ENCODE measurements around the gene TPRG1. TPM values are rescaled to one million over a fixed set of nuclear protein-coding genes. Genes with fewer than 3 reads are reported as not detected.
A peak's percentile ranks its signal among the peaks of the same experiment; 100 is the strongest.

TPRG1 gene
- total and polyA plus RNA-seq, 7 donors: 0.78 to 24.5 (median 9.9) TPM

- ATAC-seq: peak in 3 of 4 donors; percentile 73 to 84 (median 76)
- Histone ChIP-seq H3K4me3 (no peak overlapping the region), H3K36me3 (ENCODE audit: insufficient read depth in 1 of 2, low read depth in 1 of 2) (peaks cover 0 to 7% of the 10 kb centered on the region in 2 donors), H3K9me3 (peaks cover 18% of the 10 kb centered on the region), H3K4me1 (no peaks in the 10 kb centered on the region), H3K27me3 (ENCODE audit: insufficient read depth in 3 of 3, low read length in 2 of 3) (no peaks in the 10 kb centered on the region), H3K27ac (no peak overlapping the region)
- WGBS, 3 donors: 80 to 94% (median 85%) methylated on average over 5 of the region's 5 CpGs
- intact Hi-C loops (cut with DNase I): no loop called here
- DNase-seq: no peak
- TF ChIP-seq, protein P1, sequence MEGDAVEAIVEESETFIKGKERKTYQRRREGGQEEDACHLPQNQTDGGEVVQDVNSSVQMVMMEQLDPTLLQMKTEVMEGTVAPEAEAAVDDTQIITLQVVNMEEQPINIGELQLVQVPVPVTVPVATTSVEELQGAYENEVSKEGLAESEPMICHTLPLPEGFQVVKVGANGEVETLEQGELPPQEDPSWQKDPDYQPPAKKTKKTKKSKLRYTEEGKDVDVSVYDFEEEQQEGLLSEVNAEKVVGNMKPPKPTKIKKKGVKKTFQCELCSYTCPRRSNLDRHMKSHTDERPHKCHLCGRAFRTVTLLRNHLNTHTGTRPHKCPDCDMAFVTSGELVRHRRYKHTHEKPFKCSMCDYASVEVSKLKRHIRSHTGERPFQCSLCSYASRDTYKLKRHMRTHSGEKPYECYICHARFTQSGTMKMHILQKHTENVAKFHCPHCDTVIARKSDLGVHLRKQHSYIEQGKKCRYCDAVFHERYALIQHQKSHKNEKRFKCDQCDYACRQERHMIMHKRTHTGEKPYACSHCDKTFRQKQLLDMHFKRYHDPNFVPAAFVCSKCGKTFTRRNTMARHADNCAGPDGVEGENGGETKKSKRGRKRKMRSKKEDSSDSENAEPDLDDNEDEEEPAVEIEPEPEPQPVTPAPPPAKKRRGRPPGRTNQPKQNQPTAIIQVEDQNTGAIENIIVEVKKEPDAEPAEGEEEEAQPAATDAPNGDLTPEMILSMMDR (IDR thresholded peaks at IDR 0.05): peak; percentile 20
Measured at GRCh38 chr3:189195302-189195701, 23.5 kb downstream of the TPRG1 start.

GRCh38 chr3:189202106-189202505, 30.3 kb downstream of the TPRG1 start:
- TF ChIP-seq, protein P1 (IDR thresholded peaks at IDR 0.05): no peak
- intact Hi-C loops (cut with DNase I): no loop called here
- Histone ChIP-seq H3K9me3 (no peaks in the 10 kb centered on the region), H3K27me3 (ENCODE audit: insufficient read depth in 3 of 3, low read length in 2 of 3) (no peaks in the 10 kb centered on the region), H3K4me3 (no peak overlapping the region), H3K36me3 (ENCODE audit: insufficient read depth in 1 of 2, low read depth in 1 of 2) (peaks cover 0 to 2% of the 10 kb centered on the region in 2 donors), H3K27ac (no peak overlapping the region), H3K4me1 (peaks cover 7% of the 10 kb centered on the region)
- ATAC-seq (no peak), DNase-seq (no peak)
- WGBS, 3 donors: 41 to 54% (median 42%) methylated on average over 6 of the region's 6 CpGs

GRCh38 chr3:189202583-189202982, 30.8 kb downstream of the TPRG1 start:
- WGBS, 3 donors: 32 to 45% (median 33%) methylated on average over 6 of the region's 6 CpGs
- H3K36me3 ChIP-seq (ENCODE audit: insufficient read depth in 1 of 2, low read depth in 1 of 2): peaks cover 0 to 7% of the 10 kb centered on the region in 2 donors
- ATAC-seq (peak in 1 of 4 donors; percentile 44), DNase-seq (peak in 1 of 2 donors; percentile 35)
- no peak overlapping the region for H3K27ac ChIP-seq
- H3K4me1 ChIP-seq: peaks cover 7% of the 10 kb centered on the region
- H3K27me3 ChIP-seq (ENCODE audit: insufficient read depth in 3 of 3, low read length in 2 of 3): no peaks in the 10 kb centered on the region
- TF ChIP-seq, protein P1 (IDR thresholded peaks at IDR 0.05): no peak
- intact Hi-C loops (cut with DNase I): no loop called here
- H3K4me3 ChIP-seq: no peak overlapping the region
- no peaks in the 10 kb centered on the region for H3K9me3 ChIP-seq

GRCh38 chr3:189204167-189204866, 32.5 kb downstream of the TPRG1 start:
- Histone ChIP-seq H3K27me3 (ENCODE audit: insufficient read depth in 3 of 3, low read length in 2 of 3) (no peaks in the 10 kb centered on the region), H3K4me3 (no peak overlapping the region), H3K4me1 (peaks cover 7% of the 10 kb centered on the region), H3K27ac (no peak overlapping the region), H3K9me3 (no peaks in the 10 kb centered on the region), H3K36me3 (ENCODE audit: insufficient read depth in 1 of 2, low read depth in 1 of 2) (peaks cover 0 to 16% of the 10 kb centered on the region in 2 donors)
- WGBS, 3 donors: 60 to 69% (median 62%) methylated on average over 7 of the region's 7 CpGs
- TF ChIP-seq, protein P1 (IDR thresholded peaks at IDR 0.05): no peak
- ATAC-seq (no peak), DNase-seq (no peak)
- intact Hi-C loops (cut with DNase I): no loop called here
